HG03025 (cell line): Measurements from ENCODE around the gene HSPA14.
A peak's percentile ranks its signal among the peaks of the same experiment; 100 is the strongest.
"Not testable (repeated sequence)": the region's sequence is repeated elsewhere in the genome, so short reads cannot be mapped to it uniquely, and the experiment has no call there.

ENCODE experiments used
- ATAC-seq: cut with Tn5 transposase; IDR thresholded peaks from one replicate; pipeline ENCODE4 v1.9.1; 2021; ENCODE audit warnings: mild to moderate bottlenecking, moderate library complexity; ENCODE audit not compliant: unreplicated experiment, low FRiP score

HSPA14 gene

DNA sequence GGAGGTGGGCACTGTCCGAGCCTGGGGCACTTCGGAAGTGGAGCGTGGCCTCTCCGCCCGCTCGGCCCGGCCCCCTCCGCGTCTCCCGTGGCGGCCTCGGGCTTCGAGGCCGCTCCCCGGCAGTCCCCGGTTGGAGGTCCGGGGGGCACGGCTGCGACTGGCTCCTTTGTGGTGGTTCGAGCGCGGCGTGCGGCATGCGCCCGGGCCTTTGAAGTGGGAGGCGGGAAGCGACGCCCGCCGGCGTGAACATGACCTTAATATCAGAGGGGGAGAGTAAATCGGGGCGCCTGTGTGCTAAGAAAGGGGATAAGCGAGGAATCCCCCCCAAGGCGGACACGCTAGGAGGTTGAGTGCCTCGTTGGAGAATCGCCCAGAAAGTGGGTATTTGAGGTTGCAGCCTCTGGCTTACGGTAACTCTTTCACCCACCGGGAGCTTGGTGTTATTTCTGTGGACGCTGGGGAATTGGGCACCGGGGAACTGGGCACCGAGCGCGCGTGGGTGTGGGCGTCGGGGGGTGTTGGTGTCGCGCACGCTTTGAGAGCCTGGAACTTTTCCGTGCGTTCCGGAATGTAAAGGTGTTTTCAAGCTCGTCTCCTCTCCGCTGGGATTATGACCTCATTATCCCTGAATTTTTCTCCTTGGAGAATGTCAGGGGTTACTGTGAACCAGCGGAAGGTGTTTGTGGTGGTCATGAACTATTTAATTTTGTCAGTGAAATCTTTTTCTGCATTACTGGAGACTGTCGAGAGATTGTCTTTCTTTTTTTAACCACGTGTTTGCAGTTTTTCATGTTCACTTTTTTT, 41.2 kb downstream of the HSPA14 start:
- ATAC-seq = peak; percentile 16

DNA sequence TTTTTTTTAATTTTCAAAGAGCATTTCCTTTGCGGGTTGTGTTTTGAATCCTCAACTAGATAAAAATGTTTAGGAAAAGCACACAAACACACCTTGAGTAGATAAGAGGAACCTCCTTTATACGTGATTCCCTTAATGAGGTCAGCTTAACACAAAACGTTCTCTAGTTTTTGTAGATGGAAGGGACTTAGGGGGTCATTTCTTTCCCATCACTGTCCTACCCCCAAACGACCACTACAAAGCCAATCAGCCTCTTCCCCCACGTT, 41.8 kb downstream of the HSPA14 start:
- ATAC-seq = no peak

DNA sequence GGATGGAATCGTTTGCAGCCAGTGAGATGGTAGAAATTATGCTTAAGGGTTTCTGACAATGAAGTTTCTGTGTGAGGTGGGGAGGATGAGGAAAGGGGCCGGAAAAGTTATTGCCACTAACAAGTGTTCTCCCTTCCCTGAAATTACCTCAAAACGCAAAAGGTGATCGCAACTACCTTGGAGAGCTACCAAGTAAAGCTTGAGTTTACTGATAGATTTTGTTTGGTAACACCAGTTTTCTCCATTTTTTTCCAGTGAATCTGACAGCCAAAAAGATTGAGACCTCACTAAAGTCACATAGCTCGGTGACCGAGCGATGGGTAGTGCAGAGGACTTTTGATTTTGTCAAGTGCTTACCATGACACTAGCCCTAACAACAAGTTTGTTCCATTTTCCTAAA, 42.1 kb downstream of the HSPA14 start:
- no peak for ATAC-seq

DNA sequence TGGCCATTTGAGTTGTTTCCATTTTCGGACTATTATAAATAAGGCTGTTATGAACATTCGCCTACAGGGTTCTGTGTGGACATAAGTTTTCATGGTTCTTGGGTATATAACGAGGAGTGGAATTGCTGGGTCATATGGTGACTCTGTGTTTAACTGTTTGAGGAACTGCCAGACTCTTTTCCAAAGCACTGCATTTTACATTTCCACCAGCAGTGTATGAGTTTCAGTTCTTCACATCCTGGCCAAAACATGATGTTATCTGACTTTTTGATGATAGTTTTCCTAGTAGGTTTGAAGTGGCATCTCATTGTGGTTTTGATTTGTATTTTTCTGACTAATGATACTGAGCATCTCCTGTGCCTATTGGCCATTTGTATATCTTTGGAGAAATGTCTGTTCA, 46.0 kb downstream of the HSPA14 start:
- no peak for ATAC-seq

DNA sequence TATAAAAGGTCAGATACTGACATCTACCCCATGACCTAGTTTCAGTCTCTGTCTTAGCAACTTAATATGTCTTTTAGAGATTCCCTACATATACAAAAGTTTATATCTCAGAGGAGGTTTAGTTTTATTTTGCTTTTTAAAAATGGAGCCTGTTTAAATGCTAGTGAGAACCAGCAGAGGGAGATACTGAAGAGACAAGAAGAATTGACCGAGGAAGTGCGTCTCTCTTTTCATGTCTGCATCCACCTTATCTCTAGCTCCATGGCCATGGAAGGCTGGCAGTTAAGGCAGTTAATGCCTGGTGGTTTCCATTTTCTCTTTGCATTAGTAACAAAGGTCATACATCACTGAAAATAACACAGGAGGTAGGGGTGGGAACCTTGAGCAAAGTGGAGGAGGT, 51.2 kb downstream of the HSPA14 start:
- ATAC-seq = no peak

DNA sequence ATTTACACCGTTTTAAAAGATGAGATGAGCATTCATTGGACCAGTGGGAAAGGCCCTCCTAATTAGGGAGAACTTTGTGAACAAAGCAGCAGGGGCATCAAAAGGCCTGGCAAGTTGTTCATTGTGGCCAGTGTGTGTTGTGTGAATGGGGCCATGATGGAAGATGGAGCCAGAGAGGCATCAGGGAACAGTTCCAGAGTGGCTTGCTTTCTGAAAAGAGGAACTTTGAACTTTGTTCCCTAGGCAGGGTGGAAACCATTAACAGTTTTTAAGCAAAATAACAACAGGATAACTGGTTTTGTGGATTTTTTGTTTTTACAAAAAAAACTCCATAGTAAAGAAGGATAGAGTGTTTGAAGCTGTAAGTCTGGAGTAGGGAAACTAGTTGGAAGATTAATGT, 53.0 kb downstream of the HSPA14 start:
- no peak for ATAC-seq

DNA sequence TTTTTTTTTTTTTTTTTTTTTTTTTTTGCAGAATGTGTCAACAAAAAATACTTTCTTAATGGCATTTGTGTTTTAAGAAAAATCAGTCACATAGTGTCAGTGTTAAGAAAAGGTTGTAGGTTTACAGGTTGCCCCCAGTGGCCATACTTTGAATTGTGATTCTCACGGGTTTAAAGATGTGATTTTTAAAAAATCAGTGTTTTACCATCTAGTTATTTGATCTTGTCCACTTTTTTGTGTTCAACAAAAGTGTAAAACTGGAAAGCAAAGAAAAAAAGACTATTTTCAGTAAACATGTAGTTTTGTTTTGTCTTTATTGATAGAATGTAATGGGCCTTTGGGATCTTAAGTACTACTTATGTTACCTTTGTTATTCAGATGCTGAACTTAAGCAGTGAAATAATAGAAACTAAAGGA, 66.2 kb downstream of the HSPA14 start:
- ATAC-seq = no peak

DNA sequence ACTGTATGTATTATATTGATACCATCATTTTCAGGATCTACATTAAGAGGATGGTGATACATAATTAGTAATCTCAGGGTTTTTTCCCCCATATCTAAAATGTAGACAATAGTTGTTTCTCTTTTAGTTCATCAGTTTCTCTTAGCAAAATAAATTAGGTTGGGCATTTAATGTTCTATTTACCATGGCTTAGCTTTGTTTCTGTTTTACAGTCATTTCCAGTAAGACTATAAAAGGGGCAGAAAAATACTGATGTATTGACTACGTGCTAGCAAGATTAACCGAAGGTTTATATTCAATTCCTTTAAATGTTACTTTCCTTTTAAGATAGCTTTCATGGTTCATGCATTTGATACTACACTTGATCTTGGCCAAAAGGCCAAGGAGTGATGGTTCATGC, 66.8 kb downstream of the HSPA14 start:
- no peak for ATAC-seq

DNA sequence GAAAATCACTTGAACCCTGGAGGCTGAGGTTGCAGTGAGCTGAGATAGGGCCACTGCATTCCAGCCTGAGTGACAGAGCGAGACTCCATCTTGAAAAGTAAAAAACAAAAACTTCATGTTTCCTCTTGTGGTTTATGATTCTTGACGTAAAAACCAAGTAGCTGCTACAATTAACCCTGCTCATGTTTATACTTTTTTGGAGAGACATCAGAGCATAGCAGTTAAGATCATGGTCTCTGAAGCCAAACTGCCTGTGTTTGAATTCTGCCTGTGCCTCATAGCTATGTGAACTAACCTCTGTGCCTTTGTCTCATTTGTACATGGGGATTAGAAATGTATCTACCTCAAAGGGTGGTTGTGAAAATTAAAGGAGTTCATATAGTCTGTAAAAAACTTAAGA, 67.8 kb downstream of the HSPA14 start:
- no peak for ATAC-seq

DNA sequence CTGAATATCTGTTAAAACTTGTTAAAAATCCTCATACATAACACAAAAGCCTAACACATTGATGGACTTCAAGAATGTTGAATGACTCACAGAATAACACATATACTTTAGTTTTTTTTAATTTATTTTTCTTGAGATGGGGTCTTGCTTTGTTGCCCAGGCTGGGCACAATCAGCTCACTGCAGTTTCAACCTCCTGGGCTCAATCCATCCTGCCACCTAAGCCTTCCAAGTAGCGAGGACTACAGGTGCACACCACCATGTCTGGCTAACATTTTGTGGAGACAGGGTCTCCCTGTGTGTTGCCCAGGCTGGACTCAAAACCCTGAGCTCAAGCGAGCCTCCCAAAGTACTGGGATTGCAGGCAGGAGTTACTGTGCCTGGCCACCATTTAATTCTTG, 68.7 kb downstream of the HSPA14 start:
- no peak for ATAC-seq

DNA sequence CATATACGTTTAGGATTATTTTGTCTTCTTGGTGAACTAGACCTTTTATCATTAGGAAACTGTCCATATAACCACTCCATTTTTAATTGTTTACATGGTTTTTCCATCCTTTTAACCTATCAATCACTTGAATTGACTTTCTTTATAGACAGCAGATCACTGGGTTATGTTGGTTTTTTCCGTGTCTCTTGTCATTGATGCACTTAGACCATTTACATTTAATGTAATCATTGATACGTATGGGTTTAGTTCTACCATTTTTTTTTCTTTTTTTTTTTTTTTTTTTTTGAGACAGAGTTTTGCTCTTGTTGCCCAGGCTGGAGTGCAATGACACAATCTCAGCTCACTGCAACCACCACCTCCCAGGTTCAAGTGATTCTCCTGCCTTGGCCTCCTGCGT, 69.5 kb downstream of the HSPA14 start:
- ATAC-seq = not testable (repeated sequence)

DNA sequence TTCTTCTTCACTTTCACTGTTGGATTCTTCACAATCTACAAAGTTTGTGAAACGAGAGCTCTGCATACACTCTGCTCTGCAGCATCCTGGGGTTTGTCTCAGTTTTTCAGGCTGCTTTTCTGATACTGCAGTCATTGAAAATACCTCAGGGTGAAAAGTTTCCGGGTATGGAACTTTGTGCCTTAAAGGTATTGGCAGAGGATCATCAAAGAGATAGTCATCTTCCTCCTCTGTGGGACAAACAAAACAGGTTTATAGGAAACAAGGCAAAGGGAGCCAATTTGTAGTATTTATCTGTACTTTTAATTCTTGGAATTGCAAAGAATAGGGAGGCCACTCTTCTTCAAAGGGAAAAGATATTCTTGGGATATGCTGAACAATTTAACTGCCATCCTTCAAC, 71.0 kb downstream of the HSPA14 start:
- ATAC-seq = no peak

DNA sequence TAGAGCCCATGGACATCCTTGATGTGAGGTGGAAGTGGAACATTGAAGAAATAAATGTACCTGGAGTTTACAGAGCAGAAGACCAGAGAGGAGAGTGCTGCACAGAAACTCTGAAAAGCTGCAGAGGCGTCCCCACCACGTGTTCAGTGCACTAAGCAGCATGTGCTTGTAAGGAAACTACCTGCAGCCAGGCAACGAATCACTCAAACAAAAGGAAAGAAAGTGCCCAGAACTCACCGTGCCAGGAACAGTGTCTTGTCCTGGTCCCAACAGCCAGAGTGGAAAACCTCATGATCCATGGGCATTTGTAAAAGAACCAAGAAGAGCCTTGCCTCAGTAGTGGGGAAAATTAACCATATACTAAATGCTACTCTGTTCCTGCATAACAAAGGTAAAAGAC, 72.8 kb downstream of the HSPA14 start:
- ATAC-seq = no peak

DNA sequence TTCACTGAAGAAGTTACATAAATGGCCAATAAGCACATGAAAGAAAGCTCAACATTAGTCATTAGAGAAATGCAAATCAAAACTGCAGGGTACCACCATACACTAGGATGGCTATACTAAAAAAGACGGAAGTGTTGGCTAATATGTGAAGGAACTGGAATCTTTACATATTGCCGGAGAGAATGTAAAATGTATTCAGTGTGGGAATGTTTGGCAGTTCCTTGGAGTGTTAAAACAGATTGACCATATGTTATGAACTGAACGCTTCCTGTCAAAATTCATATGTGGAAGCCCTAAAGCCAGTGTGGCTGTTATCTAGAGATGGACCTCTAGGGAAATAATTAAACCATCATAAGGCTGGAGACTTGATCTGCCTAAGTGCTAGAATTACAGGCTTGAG, 73.7 kb downstream of the HSPA14 start:
- no peak for ATAC-seq

DNA sequence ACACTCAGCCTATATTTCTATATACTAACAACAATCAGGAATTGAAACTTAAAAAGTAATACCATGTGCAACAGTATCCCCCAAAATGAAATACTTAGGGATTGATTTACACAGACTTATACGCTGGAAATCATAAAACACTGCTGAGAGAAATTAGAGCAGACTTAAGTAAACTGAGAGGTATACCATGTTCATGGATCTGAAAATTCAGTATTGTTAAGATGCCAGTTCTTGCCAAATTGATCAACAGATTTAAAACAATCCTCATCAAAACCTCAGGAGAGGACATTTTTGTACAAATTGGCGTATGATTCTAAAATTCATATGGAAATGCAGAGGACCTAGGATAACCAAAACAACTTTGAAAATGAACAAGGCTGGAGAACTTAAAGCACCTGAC, 78.5 kb downstream of the HSPA14 start:
- ATAC-seq = no peak

DNA sequence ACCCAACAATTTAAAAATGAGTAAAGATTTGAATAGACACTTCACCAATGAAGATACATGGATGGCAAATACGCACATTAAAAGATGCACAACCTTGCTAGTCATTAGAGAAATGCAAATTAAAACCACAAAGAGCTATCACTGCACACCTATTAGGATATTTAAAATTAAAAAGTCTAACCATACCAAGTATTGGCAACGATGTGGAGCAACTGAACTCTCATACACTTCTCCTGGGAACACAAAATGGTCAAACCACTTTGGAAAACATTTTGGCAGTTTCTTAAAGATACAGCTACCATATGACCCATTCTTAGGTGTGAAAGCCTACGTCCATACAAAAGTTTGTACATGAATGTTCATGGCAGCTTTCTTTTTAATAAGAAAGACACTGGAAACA, 79.7 kb downstream of the HSPA14 start:
- no peak for ATAC-seq

DNA sequence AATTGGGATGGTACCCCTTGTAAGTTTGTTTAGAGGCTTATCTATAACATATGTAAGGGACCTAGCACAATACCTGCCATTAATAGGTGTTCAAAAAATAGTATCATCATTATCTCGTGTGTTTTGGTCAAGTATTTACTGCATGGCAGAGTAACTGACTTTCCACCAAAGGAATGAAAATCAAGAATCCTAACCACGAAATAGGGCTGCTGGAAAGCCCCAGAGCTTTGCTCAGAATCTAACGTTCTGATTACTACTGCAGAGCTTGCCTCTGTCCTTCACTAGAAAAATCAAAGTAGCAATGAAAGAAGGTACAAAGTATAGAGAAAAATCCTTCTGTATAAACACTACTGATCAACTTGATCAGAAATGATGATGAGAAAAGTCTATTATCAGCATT, 80.9 kb downstream of the HSPA14 start:
- ATAC-seq = no peak
